Chondrocyte (in vitro differentiated cells): Measurements from ENCODE around the gene SNRPD1. TPM values are rescaled to one million over a fixed set of nuclear protein-coding genes. Genes with fewer than 3 reads are reported as not detected.
A peak's percentile ranks its signal among the peaks of the same experiment; 100 is the strongest.

Experiments used
- DNase-seq: peaks from one replicate; pipeline ENCODE4 v3.0.0; 2021; ENCODE audit warnings: mixed read lengths, low spot score
- H3K27ac Mint-ChIP-seq: one replicate; pipeline ENCODE4 v1.8.0; 2021; ENCODE audit warnings: mild to moderate bottlenecking, moderate library complexity, mixed read lengths; ENCODE audit not compliant: unreplicated experiment
- H3K27me3 Mint-ChIP-seq: 2 replicates; pipeline ENCODE4 v1.8.0; 2021; ENCODE audit warnings: low read depth, mixed read lengths
- H3K36me3 Mint-ChIP-seq: 2 replicates; pipeline ENCODE4 v1.8.0; 2021; ENCODE audit warnings: low read depth, mixed read lengths
- H3K4me1 Mint-ChIP-seq: 2 replicates; pipeline ENCODE4 v1.8.0; 2021; ENCODE audit warnings: low read depth, mild to moderate bottlenecking, mixed read lengths
- H3K4me3 Mint-ChIP-seq: one replicate; pipeline ENCODE4 v1.8.0; 2021; ENCODE audit warnings: mild to moderate bottlenecking, moderate library complexity, mixed read lengths; ENCODE audit not compliant: unreplicated experiment
- H3K9me3 Mint-ChIP-seq: 2 replicates; pipeline ENCODE4 v1.8.0; 2021; ENCODE audit warnings: low read depth, mixed read lengths
- total RNA-seq: library from RNA; stranded (reverse); gene quantifications from 3 replicates; pipeline ENCODE4 v1.2.1, GENCODE V29; 2021
- TF ChIP-seq, protein P1 (sequence below): fragments of 200-600 bp; sonication (generic); IDR thresholded peaks from 2 replicates; pipeline ENCODE4 v1.5.0; 2021; ENCODE audit warnings: antibody characterized with exemption, mild to moderate bottlenecking, moderate library complexity

The SNRPD1 gene
- total RNA-seq, 1 donor from 2014 or later = 33.7 TPM

DNA sequence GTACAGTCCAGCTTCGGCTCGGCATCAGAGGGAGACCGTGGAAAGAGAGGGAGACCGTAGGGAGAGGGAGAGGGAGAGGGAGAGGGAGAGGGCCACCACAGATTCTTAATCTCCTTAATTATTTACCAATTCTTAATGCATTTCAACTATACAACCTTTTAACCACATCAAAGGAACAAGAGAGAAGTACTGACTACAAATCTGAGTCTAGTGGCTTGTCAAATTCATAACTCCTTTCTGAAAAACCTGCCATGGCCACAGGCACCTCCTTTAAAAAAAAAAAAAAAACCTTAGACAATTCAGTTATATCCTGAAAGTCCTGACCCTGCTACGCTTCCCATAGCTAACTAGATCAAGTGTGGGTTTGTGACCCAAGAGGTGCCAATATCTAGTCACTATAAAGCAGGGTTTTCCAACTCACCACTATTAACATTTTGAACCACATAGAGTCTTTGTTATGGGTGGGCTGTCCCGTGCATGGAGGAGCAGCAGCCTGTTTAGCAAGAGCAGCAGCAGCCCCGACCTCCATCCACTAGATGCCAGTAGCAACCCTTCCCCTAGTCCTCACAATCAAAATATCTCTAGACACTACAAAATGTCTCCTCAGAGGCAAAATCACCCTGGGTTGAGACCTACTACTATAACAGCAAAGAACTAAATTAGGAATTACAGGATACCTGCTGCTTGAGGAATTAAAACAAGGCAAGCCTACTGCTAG, 18.4 kb upstream of the SNRPD1 start:
- H3K9me3 Mint-ChIP-seq = no peaks in the 10 kb centered on the region
- H3K27ac Mint-ChIP-seq = no peak overlapping the region
- peaks cover 2% of the 10 kb centered on the region for H3K36me3 Mint-ChIP-seq
- no peak overlapping the region for H3K4me3 Mint-ChIP-seq
- DNase-seq = no peak
- H3K27me3 Mint-ChIP-seq = no peaks in the 10 kb centered on the region
- peaks cover 18% of the 10 kb centered on the region for H3K4me1 Mint-ChIP-seq
- TF ChIP-seq, protein P1, sequence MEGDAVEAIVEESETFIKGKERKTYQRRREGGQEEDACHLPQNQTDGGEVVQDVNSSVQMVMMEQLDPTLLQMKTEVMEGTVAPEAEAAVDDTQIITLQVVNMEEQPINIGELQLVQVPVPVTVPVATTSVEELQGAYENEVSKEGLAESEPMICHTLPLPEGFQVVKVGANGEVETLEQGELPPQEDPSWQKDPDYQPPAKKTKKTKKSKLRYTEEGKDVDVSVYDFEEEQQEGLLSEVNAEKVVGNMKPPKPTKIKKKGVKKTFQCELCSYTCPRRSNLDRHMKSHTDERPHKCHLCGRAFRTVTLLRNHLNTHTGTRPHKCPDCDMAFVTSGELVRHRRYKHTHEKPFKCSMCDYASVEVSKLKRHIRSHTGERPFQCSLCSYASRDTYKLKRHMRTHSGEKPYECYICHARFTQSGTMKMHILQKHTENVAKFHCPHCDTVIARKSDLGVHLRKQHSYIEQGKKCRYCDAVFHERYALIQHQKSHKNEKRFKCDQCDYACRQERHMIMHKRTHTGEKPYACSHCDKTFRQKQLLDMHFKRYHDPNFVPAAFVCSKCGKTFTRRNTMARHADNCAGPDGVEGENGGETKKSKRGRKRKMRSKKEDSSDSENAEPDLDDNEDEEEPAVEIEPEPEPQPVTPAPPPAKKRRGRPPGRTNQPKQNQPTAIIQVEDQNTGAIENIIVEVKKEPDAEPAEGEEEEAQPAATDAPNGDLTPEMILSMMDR = peak; percentile 28

DNA sequence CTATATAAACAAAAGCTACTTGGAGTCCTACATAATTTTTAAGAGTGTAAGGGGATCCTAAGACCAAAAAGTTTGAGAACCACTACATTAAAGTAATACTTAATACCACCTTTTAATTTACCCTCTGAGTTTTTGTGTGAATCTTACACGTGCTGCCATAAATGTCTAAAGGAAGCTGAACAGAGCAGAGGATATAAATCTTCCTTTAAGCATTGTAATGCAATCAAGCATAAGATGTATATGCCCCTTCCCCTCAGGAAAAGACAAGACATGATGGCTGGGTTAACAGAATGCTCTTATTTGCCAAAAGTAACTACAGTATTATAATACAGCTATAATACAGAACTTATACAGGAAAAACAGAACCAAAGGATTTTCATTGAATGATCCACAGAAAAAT, 14.5 kb upstream of the SNRPD1 start:
- H3K9me3 Mint-ChIP-seq = no peaks in the 10 kb centered on the region
- H3K36me3 Mint-ChIP-seq = no peaks in the 10 kb centered on the region
- H3K27ac Mint-ChIP-seq = no peak overlapping the region
- DNase-seq = no peak
- no peak overlapping the region for H3K4me3 Mint-ChIP-seq
- TF ChIP-seq, protein P1 = no peak
- H3K27me3 Mint-ChIP-seq = no peaks in the 10 kb centered on the region
- H3K4me1 Mint-ChIP-seq = peaks cover 33% of the 10 kb centered on the region

- Mint-ChIP-seq H3K27ac (peak overlapping the region; percentile 96), H3K4me1 (peaks cover 31% of the 10 kb centered on the region), H3K4me3 (peak overlapping the region; percentile 92), H3K9me3 (no peaks in the 10 kb centered on the region), H3K27me3 (no peaks in the 10 kb centered on the region), H3K36me3 (no peaks in the 10 kb centered on the region)
- DNase-seq = no peak
- TF ChIP-seq, protein P1 = no peak
Observed at GRCh38 chr18:21598726-21599584, 13.2 kb upstream of the SNRPD1 start.

DNA sequence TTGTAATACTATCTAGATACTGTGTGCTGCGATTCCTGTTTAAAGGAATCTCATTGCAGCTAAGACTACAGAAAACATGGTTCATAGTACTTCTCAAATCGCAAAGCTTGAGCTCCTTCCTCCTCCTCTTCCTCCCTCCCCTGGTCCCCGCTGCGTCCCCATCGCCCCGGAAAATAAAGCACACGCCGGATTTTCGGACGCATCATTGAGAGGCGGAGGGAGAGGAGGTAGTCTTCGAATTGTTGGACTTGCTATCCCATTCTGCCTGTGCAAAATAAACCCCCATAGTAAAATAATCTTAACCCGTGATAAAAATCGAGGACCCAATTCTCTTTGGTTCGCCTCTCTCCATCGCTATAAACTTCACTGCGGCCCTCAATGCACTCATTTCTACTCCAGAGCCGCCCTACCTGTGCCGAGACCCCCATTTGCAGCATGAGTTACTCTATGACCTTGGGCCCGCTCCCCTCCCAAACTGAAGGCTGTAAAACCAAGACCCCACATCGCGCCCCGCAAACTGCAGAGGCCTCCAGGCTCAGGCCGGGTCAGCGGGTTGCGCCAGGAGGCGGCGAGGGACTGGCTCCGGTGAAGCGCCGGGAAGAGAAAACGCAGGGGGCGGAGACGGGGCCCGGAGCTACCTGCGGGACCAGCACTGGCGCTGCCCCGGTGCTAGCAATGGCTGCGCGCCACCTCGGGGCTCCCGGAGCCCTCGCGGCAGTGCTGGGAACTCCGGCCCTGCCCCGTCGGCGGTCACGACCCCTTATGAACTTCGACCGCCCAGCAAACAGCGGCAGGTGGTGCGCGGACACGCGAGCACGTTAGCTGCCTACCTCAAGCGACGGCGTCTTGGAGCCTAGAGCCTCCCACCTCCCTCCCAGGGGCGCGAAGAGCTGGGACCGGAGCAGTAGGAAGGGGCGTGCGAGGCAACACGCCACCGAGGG, 12.3 kb upstream of the SNRPD1 start:
- TF ChIP-seq, protein P1 = no peak
- Mint-ChIP-seq H3K36me3 (no peaks in the 10 kb centered on the region), H3K4me1 (peaks cover 31% of the 10 kb centered on the region), H3K27me3 (no peaks in the 10 kb centered on the region), H3K27ac (peak overlapping the region; percentile 96), H3K9me3 (no peaks in the 10 kb centered on the region), H3K4me3 (peak overlapping the region; percentile 92)
- no peak for DNase-seq
